ENCODE data around the gene PROB1. TPM values are rescaled to one million over a fixed set of nuclear protein-coding genes. Genes with fewer than 3 reads are reported as not detected.

The PROB1 gene
- polyA plus RNA-seq, 1 experiment, result 0.40 TPM

GRCh38 chr5:139416651-139417050 is 21.7 kb upstream of the PROB1 start:
- Histone ChIP-seq H3K27me3 (ENCODE audit: control insufficient read depth, insufficient read depth, low read length) (no peaks in the 10 kb centered on the region), H3K36me3 (ENCODE audit: control insufficient read depth, insufficient read depth, low read length) (peaks cover 6% of the 10 kb centered on the region), H3K4me3 (ENCODE audit: low read depth, low read length) (no peak overlapping the region)
- CTCF ChIA-PET, result interaction anchor here (1.3 to 4.0 kb wide), 2 partner anchors 97 to 101 kb away, joined by 5 to 18 read pairs; no protein-coding TSS in a partner anchor
- no peak for DNase-seq (ENCODE audit: low read depth)
- no peak for TF ChIP-seq CTCF (IDR thresholded peaks at IDR 0.05; ENCODE audit: insufficient read depth, low read depth, low read length)
- POLR2A ChIA-PET, result no interaction called here

GRCh38 chr5:139415869-139416268 is 21.0 kb upstream of the PROB1 start:
- H3K36me3 ChIP-seq (ENCODE audit: control insufficient read depth, insufficient read depth, low read length), result peaks cover 6% of the 10 kb centered on the region
- ChIA-PET POLR2A (no interaction called here), CTCF (interaction anchor here (1.2 to 4.0 kb wide), 3 partner anchors 98 to 103 kb away, joined by 3 to 18 read pairs (median 5); no protein-coding TSS in a partner anchor)
- no peak overlapping the region for H3K4me3 ChIP-seq (ENCODE audit: low read depth, low read length)
- no peaks in the 10 kb centered on the region for H3K27me3 ChIP-seq (ENCODE audit: control insufficient read depth, insufficient read depth, low read length)
- no peak for DNase-seq (ENCODE audit: low read depth)
- TF ChIP-seq CTCF (IDR thresholded peaks at IDR 0.05; ENCODE audit: insufficient read depth, low read depth, low read length), result no peak

- ChIA-PET POLR2A (no interaction called here), CTCF (interaction anchor here (1.2 to 4.0 kb wide), 3 partner anchors 98 to 103 kb away, joined by 3 to 18 read pairs (median 5); no protein-coding TSS in a partner anchor)
- DNase-seq (ENCODE audit: low read depth), result no peak
These were observed 20.4 kb upstream of the PROB1 start for GRCh38 chr5:139415221-139415861.

GRCh38 chr5:139414581-139415130 is 19.8 kb upstream of the PROB1 start:
- CTCF ChIA-PET, result interaction anchor here (4.0 kb wide), 1 partner anchor 99 kb away, joined by 18 read pairs; no protein-coding TSS in a partner anchor

More at GRCh38 chr5:139415221-139415861, 20.4 kb upstream of the PROB1 start:
- no peak for TF ChIP-seq CTCF (IDR thresholded peaks at IDR 0.05; ENCODE audit: insufficient read depth, low read depth, low read length)
- Histone ChIP-seq H3K27me3 (ENCODE audit: control insufficient read depth, insufficient read depth, low read length) (no peaks in the 10 kb centered on the region), H3K4me3 (ENCODE audit: low read depth, low read length) (no peak overlapping the region), H3K36me3 (ENCODE audit: control insufficient read depth, insufficient read depth, low read length) (peaks cover 6% of the 10 kb centered on the region)

More at GRCh38 chr5:139414581-139415130, 19.8 kb upstream of the PROB1 start:
- POLR2A ChIA-PET, result no interaction called here
- TF ChIP-seq CTCF (IDR thresholded peaks at IDR 0.05; ENCODE audit: insufficient read depth, low read depth, low read length), result no peak
- Histone ChIP-seq H3K27me3 (ENCODE audit: control insufficient read depth, insufficient read depth, low read length) (no peaks in the 10 kb centered on the region), H3K36me3 (ENCODE audit: control insufficient read depth, insufficient read depth, low read length) (peaks cover 6% of the 10 kb centered on the region), H3K4me3 (ENCODE audit: low read depth, low read length) (no peak overlapping the region)
- DNase-seq (ENCODE audit: low read depth), result no peak
